K562 (cell line): ENCODE results near the gene UNC93B1. TPM values are rescaled to one million over a fixed set of nuclear protein-coding genes. Genes with fewer than 3 reads are reported as not detected.

Experiments
- ATAC-seq: fragments of 200-7000 bp; cut with Tn5 transposase; 3 replicates; pipeline ENCODE4 v1.9.1; 2020; ENCODE audit warnings: moderate library complexity
- BruUV-seq: library from RNA; stranded (reverse); fragments of 400-500 nt; replicated peaks from 2 replicates; lab custom pipeline; 2021; lab: Mats Ljungman, UMichigan
- CTCF ChIA-PET: fragments of 300-600 bp; formaldehyde crosslinking; extraction: SDS; loops from one replicate; lab custom pipeline; 2021; ENCODE audit warnings: low intra/inter-chr PET ratio; lab: Yijun Ruan, JAX
- POLR2A ChIA-PET: fragments of 300-600, 350-650 bp; sonication (Branson Sonifier 250); formaldehyde crosslinking; extraction: SDS; loops from one replicate; lab custom pipeline; 2021; ENCODE audit warnings: antibody characterized with exemption, inconsistent platforms; lab: Yijun Ruan, JAX
- DNase-seq, 4 experiments: peaks; one replicate each; pipeline versions ENCODE4 v3.0.0 to v3.0.0-alpha.2; 2011 to 2018; ENCODE audit warnings: low spot score in 3 of 4, mixed read lengths in 3 of 4; ENCODE audit errors: extremely low read depth in 1 of 4
- FAIRE-seq: peaks from 2 replicates; lab custom pipeline; 2011; peaks lifted over from hg19 to GRCh38; lab: Jason Lieb, UNC
- H2AFZ ChIP-seq: 2 replicates; pipeline ENCODE4 v1.6.0; 2011; ENCODE audit warnings: low read depth, low read length, control low read depth, inconsistent platforms
- H3K27ac ChIP-seq: fragments of 200-600 bp; 3 replicates; pipeline ENCODE4 v1.8.0; 2011; ENCODE audit warnings: low read depth, mild to moderate bottlenecking, control low read depth, inconsistent platforms, low read length, moderate library complexity, mixed read lengths; ENCODE audit errors: extremely low read depth
- H3K27me3 ChIP-seq, 2 experiments: fragments of 300-600 bp in 1 of 2; 2 replicates in 1 of 2; 3 replicates in 1 of 2; pipeline versions ENCODE4 v1.6.0 to v1.8.0; 2011; ENCODE audit warnings: inconsistent platforms in 2 of 2, low read length in 2 of 2, mild to moderate bottlenecking in 1 of 2, mixed read lengths in 1 of 2, moderate library complexity in 1 of 2; ENCODE audit not compliant: control insufficient read depth in 2 of 2, insufficient read depth in 2 of 2
- H3K36me3 ChIP-seq: fragments of 300-600 bp; 3 replicates; pipeline ENCODE4 v1.8.0; 2011; ENCODE audit warnings: mild to moderate bottlenecking, low read length, inconsistent platforms; ENCODE audit not compliant: control insufficient read depth, insufficient read depth
- H3K4me1 ChIP-seq, 2 experiments: fragments of 200-600 bp in 1 of 2; replicated peaks in 1 of 2; 2 replicates in 1 of 2; 3 replicates in 1 of 2; pipeline versions ENCODE4 v1.5.1 to v1.8.0; 2011; ENCODE audit warnings: inconsistent platforms in 2 of 2, low read length in 2 of 2, mild to moderate bottlenecking in 1 of 2, mixed read lengths in 1 of 2, moderate library complexity in 1 of 2; ENCODE audit not compliant: control insufficient read depth in 2 of 2, insufficient read depth in 2 of 2
- H3K4me2 ChIP-seq: 2 replicates; pipeline ENCODE4 v1.6.1; 2011; ENCODE audit warnings: low read length, control low read depth, inconsistent platforms, mixed read lengths; ENCODE audit not compliant: insufficient read depth
- H3K4me3 ChIP-seq: fragments of 200-600 bp; sonication (generic), shearing (Covaris generic); 2 replicates; pipeline ENCODE4 v1.5.1; 2016; ENCODE audit warnings: control low read depth, inconsistent platforms
- H3K79me2 ChIP-seq: fragments of 200-600 bp; 3 replicates; pipeline ENCODE4 v1.8.0; 2011; ENCODE audit warnings: low read length, inconsistent platforms; ENCODE audit not compliant: control insufficient read depth, insufficient read depth
- H3K9ac ChIP-seq, 2 experiments: 2 replicates each; pipeline versions ENCODE4 v1.6.0 to v1.6.1; 2011; ENCODE audit warnings: low read depth in 2 of 2, low read length in 2 of 2, control low read depth in 1 of 2, inconsistent platforms in 1 of 2, mild to moderate bottlenecking in 1 of 2, mixed read lengths in 1 of 2; ENCODE audit not compliant: insufficient read depth in 1 of 2
- H3K9me1 ChIP-seq: one replicate; pipeline ENCODE4 v1.6.0; 2011; ENCODE audit warnings: inconsistent platforms, mild to moderate bottlenecking, low read length, moderate library complexity; ENCODE audit not compliant: control insufficient read depth, insufficient read depth
- H3K9me3 ChIP-seq: replicated peaks from 2 replicates; pipeline ENCODE4 v1.5.1; 2011; ENCODE audit warnings: low read depth, low read length, inconsistent platforms; ENCODE audit not compliant: control insufficient read depth, insufficient read depth
- H4K20me1 ChIP-seq: replicated peaks from 2 replicates; pipeline ENCODE4 v1.6.1; 2011; ENCODE audit warnings: low read length, inconsistent platforms, mixed read lengths; ENCODE audit not compliant: control insufficient read depth, insufficient read depth
- POLR2G ChIP-seq: fragments of 200-400 bp; formaldehyde crosslinking; IDR thresholded peaks from 2 replicates; pipeline ENCODE4 v1.6.1; 2017; ENCODE audit warnings: low read depth, mild to moderate bottlenecking, antibody characterized with exemption, low read length, moderate library complexity
- RBFOX2 ChIP-seq: fragments of 200-400 bp; formaldehyde crosslinking; IDR thresholded peaks from 2 replicates; pipeline ENCODE4 v1.6.1; 2017; ENCODE audit warnings: low read depth, mild to moderate bottlenecking, low read length, moderate library complexity
- RBM22 ChIP-seq: fragments of 200-400 bp; formaldehyde crosslinking; IDR thresholded peaks from 2 replicates; pipeline ENCODE4 v1.6.1; 2018; ENCODE audit warnings: low read length, low read depth; ENCODE audit not compliant: poor library complexity, severe bottlenecking
- ZBTB33 ChIP-seq: sonication (generic); formaldehyde crosslinking; IDR thresholded peaks from 2 replicates; pipeline ENCODE4 v1.8.1; 2023; ENCODE audit warnings: mild to moderate bottlenecking, missing genetic modification reagents
- ZNF77 ChIP-seq: fragments of 250-450 bp; sonication (Bioruptor Pico); IDR thresholded peaks from 2 replicates; pipeline ENCODE4 v1.5.0; 2020
- WGBS: fragments of 100-300 bp; shearing (Covaris generic); methylation state at CpG from one replicate; pipeline ENCODE4 v1.1.6; 2016; ENCODE audit warnings: low coverage, mixed read lengths; ENCODE audit not compliant: insufficient coverage; ENCODE audit errors: missing lambda C conversion rate; 5-methylcytosine and 5-hydroxymethylcytosine counted together
- in situ Hi-C: fragments of 300-500 bp; cut with MboI; formaldehyde crosslinking; loops from 4 replicates; pipeline ENCODE4 v1.15.0; 2018; ENCODE audit warnings: inconsistent platforms, mixed read lengths
- intact Hi-C: fragments of 100-400 bp; cut with micrococcal nuclease; formaldehyde crosslinking; loops from 2 replicates; pipeline ENCODE4 v1.14.2; 2022
- polyA plus RNA-seq, 8 experiments: library from polyadenylated mRNA; depleted of rRNA in 4 of 8; stranded (reverse) in 5 of 8; unstranded in 3 of 8; fragments of >200 nt; fragmentation: Nextera tagmentation in 2 of 8; fragmentation: Illumina TruSeq in 1 of 8; extraction: Ambion mirVana in 2 of 8; extraction: Trizol in 1 of 8; gene quantifications; 2 replicates each; pipeline versions ENCODE4 v1.2.1 to v1.2.3, GENCODE V29; 2011 to 2014; ENCODE audit warnings: inconsistent platforms in 1 of 8, missing spikeins in 1 of 8
- total RNA-seq, 7 experiments: library from RNA; depleted of rRNA in 6 of 7; stranded (reverse); fragments of >200 nt in 6 of 7; fragmentation: Illumina TruSeq in 2 of 7; extraction: Trizol in 2 of 7; gene quantifications; 2 replicates each; pipeline versions ENCODE4 v1.2.1 to v1.2.3, GENCODE V29; 2011 to 2021; ENCODE audit warnings: low replicate concordance in 1 of 7

UNC93B1 gene
- total and polyA plus RNA-seq, 9 of the 15 experiments (the other 6 are each of a cell fraction or from before 2014, with no cell fraction given): 0.10 to 13.6 (median 6.5) TPM

GRCh38 chr11:68049509-68050370 is 45.8 kb upstream of the UNC93B1 start:
- in situ Hi-C loops: no loop called here
- H3K9ac ChIP-seq: no peak overlapping the region; a peak in 1 of 4 replicates
- BruUV-seq: TSS peak; percentile 22
- H3K27me3 ChIP-seq: no peaks in the 10 kb centered on the region
- DNase-seq: no peak
- H3K9me1 ChIP-seq: no peaks in the 10 kb centered on the region
- TF ChIP-seq RBM22 (peak; percentile 14), ZBTB33 (CRISPR knock-in tag) (peak; percentile 75), ZNF77 (CRISPR knock-in tag) (no peak), POLR2G (peak; percentile 63; the same call in 1 of the 2 replicates), RBFOX2 (peak; percentile 54; the same call in 1 of the 2 replicates)
- intact Hi-C loops: no loop called here
- CTCF ChIA-PET: interaction anchor here (0.6 kb wide), 1 partner anchor 247 kb away, joined by 3 read pairs; no protein-coding TSS in a partner anchor
- no peak for FAIRE-seq
- peaks cover 0 to 35% of the 10 kb centered on the region in 2 experiments; a peak in 1 of 5 replicates for H3K4me1 ChIP-seq
- H3K4me2 ChIP-seq: no peak overlapping the region
- no peaks in the 10 kb centered on the region; the same call in 1 of the 2 replicates for H4K20me1 ChIP-seq
- H3K79me2 ChIP-seq: no peaks in the 10 kb centered on the region
- POLR2A ChIA-PET: interaction anchor here (0.6 to 1.1 kb wide), 2 partner anchors 15 to 332 kb away, joined by 3 read pairs; no protein-coding TSS in a partner anchor
- 91% methylated on average over 12 of the region's 40 CpGs for WGBS
- H2AFZ ChIP-seq: no peak overlapping the region
- H3K9me3 ChIP-seq: no peaks in the 10 kb centered on the region
- no peak overlapping the region for H3K4me3 ChIP-seq
- no peak for ATAC-seq
- H3K27ac ChIP-seq: no peak overlapping the region
- peaks cover 87% of the 10 kb centered on the region; the same call in 2 of the 3 replicates for H3K36me3 ChIP-seq
